ENCODE results near the gene POP7. TPM values are rescaled to one million over a fixed set of nuclear protein-coding genes. Genes with fewer than 3 reads are reported as not detected.

POP7 gene
- total RNA-seq, 1 experiment from 2014 or later, result 96.9 TPM

- Histone ChIP-seq H3K4me2 (ENCODE audit: insufficient read depth, insufficient read length, low read length) (no peak overlapping the region), H3K4ac (ENCODE audit: low read depth, low read length) (no peak overlapping the region), H3K23ac (ENCODE audit: insufficient read length, low read depth, low read length) (no peak overlapping the region), H4K20me1 (ENCODE audit: control insufficient read depth, insufficient read depth, insufficient read length) (no peaks in the 10 kb centered on the region), H3K9ac (ENCODE audit: extremely low read depth, insufficient read length, low read length) (no peak overlapping the region), H3K4me1 (ENCODE audit: insufficient read depth, low read length) (no peaks in the 10 kb centered on the region), H4K8ac (replicated peaks; ENCODE audit: insufficient read length, low read depth, low read length) (no peak overlapping the region), H2BK5ac (ENCODE audit: insufficient read length, low read length) (no peak overlapping the region), H3K79me1 (ENCODE audit: insufficient read depth, low read depth, low read length, poor library complexity, severe bottlenecking) (no peaks in the 10 kb centered on the region), H3K27me3 (ENCODE audit: insufficient read depth, low read length) (no peaks in the 10 kb centered on the region), H3K79me2 (ENCODE audit: insufficient read depth, low read length) (no peaks in the 10 kb centered on the region), H2BK15ac (ENCODE audit: low read depth, low read length) (no peak overlapping the region), H2BK20ac (ENCODE audit: low read depth, low read length, poor library complexity, severe bottlenecking) (no peak overlapping the region), H3K9me3 (ENCODE audit: control insufficient read depth, low read depth, low read length) (no peaks in the 10 kb centered on the region), H2AFZ (ENCODE audit: low read length) (no peak overlapping the region), H2BK120ac (ENCODE audit: low read depth, low read length, poor library complexity, severe bottlenecking) (no peak overlapping the region), H4K5ac (ENCODE audit: insufficient read length, low read depth, low read length) (no peak overlapping the region), H3K23me2 (ENCODE audit: insufficient read length, low read depth, low read length, poor library complexity, severe bottlenecking) (no peaks in the 10 kb centered on the region), H2BK12ac (ENCODE audit: insufficient read length, low read depth, low read length) (no peak overlapping the region), H4K91ac (ENCODE audit: insufficient read length, low read depth, low read length) (no peak overlapping the region), H3K18ac (ENCODE audit: insufficient read length, low read depth, low read length) (no peak overlapping the region), H3K14ac (ENCODE audit: insufficient read depth, low read length) (no peak overlapping the region), H3T11ph (ENCODE audit: low read length) (no peak overlapping the region), H3K27ac (ENCODE audit: insufficient read length, low read depth, low read length) (no peak overlapping the region), H3K56ac (ENCODE audit: insufficient read length, low read depth, low read length) (no peak overlapping the region), H2AK5ac (ENCODE audit: insufficient read length, low read length) (no peak overlapping the region)
- WGBS (ENCODE audit: extremely low coverage, insufficient read length, low lambda C conversion rate), result no CpG with 5 or more reads among the region's 5 CpGs
- TF ChIP-seq CTCF (conservative IDR thresholded peaks at IDR 0.05), result no peak
- no peaks in the 10 kb centered on the region; a peak in 2 of 5 replicates for H3K9me3 Mint-ChIP-seq
- no peaks in the 10 kb centered on the region; a peak in 1 of 7 replicates for H3K36me3 Mint-ChIP-seq (ENCODE audit: insufficient read depth in 1 of 3, low read depth in 3 of 3)
- no peak for DNase-seq
- peak overlapping the region in 1 of 2 experiments; percentile 3; a peak in 1 of 5 replicates for H3K4me3 Mint-ChIP-seq
- H3K27ac Mint-ChIP-seq, result no peak overlapping the region
- peaks cover 28% of the 10 kb centered on the region for H3K27me3 Mint-ChIP-seq (ENCODE audit: low read depth)
- H3K4me1 Mint-ChIP-seq, result peaks cover 9 to 11% of the 10 kb centered on the region in 2 experiments
Measured at GRCh38 chr7:100665168-100665726, 40.7 kb upstream of the POP7 start.
